Gastroesophageal sphincter (tissue), 4 donors: Measurements from ENCODE around the gene C10orf90. TPM values are rescaled to one million over a fixed set of nuclear protein-coding genes. Genes with fewer than 3 reads are reported as not detected.

Experiments
- ATAC-seq: fragments of 150-250 bp; one replicate; pipeline ENCODE4 v1.9.1; 2016; ENCODE audit warnings: mild to moderate bottlenecking, moderate library complexity
- H3K27ac ChIP-seq, 4 donors: fragments of 200-600 bp; sonication (generic) in 3 of 4; 1 replicate in 3 of 4; 2 replicates in 1 of 4; pipeline ENCODE4 v1.5.1; 2016 to 2019
- H3K27me3 ChIP-seq: fragments of 200-600 bp; sonication (generic); one replicate; pipeline ENCODE4 v1.5.1; 2019
- H3K36me3 ChIP-seq, 2 donors: fragments of 200-600 bp; sonication (generic); one replicate each; pipeline ENCODE4 v1.5.1; 2019; ENCODE audit warnings: control low read depth in 1 of 2
- H3K4me1 ChIP-seq, 3 donors: fragments of 200-600 bp; sonication (generic); 1 replicate in 2 of 3; 2 replicates in 1 of 3; pipeline ENCODE4 v1.5.1; 2016 to 2019; ENCODE audit warnings: control low read depth in 2 of 3
- H3K4me3 ChIP-seq, 2 donors: fragments of 200-600 bp; sonication (generic); one replicate each; pipeline ENCODE4 v1.5.1; 2019; ENCODE audit warnings: mild to moderate bottlenecking in 1 of 2, moderate library complexity in 1 of 2
- H3K9me3 ChIP-seq, 3 donors: fragments of 200-600 bp; sonication (generic); one replicate each; pipeline ENCODE4 v1.5.1; 2017 to 2019; ENCODE audit warnings: control low read depth in 2 of 3
- CTCF ChIP-seq, 4 experiments: fragments of 200-600 bp in 2 of 4; fragments of 450-650 bp in 2 of 4; sonication (generic) in 1 of 4; IDR thresholded peaks; one replicate each; pipeline ENCODE4 v1.5.1; 2017 to 2019; ENCODE audit warnings: antibody characterized with exemption in 4 of 4, mild to moderate bottlenecking in 2 of 4, moderate library complexity in 2 of 4
- EP300 ChIP-seq: sonication (generic); formaldehyde crosslinking; IDR thresholded peaks from one replicate; pipeline ENCODE4 v1.6.1; 2017; ENCODE audit warnings: antibody characterized with exemption, mild to moderate bottlenecking
- POLR2A ChIP-seq, 2 donors: fragments of 450-650 bp; IDR thresholded peaks; one replicate each; pipeline ENCODE4 v1.6.1; 2017; ENCODE audit warnings: antibody characterized with exemption in 2 of 2, mild to moderate bottlenecking in 2 of 2, moderate library complexity in 1 of 2
- POLR2AphosphoS5 ChIP-seq: sonication (generic); formaldehyde crosslinking; IDR thresholded peaks from one replicate; pipeline ENCODE4 v1.6.1; 2017; ENCODE audit warnings: antibody characterized with exemption
- WGBS, 2 donors: methylation state at CpG; one replicate each; pipeline ENCODE4 v1.1.5; 2018; ENCODE audit warnings: low coverage in 1 of 2; 5-methylcytosine and 5-hydroxymethylcytosine counted together
- total RNA-seq, 4 donors: library from RNA; depleted of rRNA; stranded (reverse); fragments of >200 nt; gene quantifications; one replicate each; pipeline ENCODE4 v1.1.0, GENCODE V29; 2016

C10orf90 gene
- total RNA-seq, 4 donors from 2014 or later, result not detected

- H3K4me1 ChIP-seq, result no peaks in the 10 kb centered on the region
- WGBS, 2 donors, result 88 to 100% methylated on average over 1 to 4 of the region's 5 CpGs
- H3K9me3 ChIP-seq, result no peaks in the 10 kb centered on the region
- TF ChIP-seq CTCF (IDR thresholded peaks at IDR 0.05), result no peak
- no peak for TF ChIP-seq POLR2AphosphoS5
- no peak for TF ChIP-seq POLR2A (IDR thresholded peaks at IDR 0.05)
- TF ChIP-seq EP300, result no peak
- H3K27ac ChIP-seq, result no peak overlapping the region
- no peaks in the 10 kb centered on the region for H3K27me3 ChIP-seq
- no peak for ATAC-seq
- H3K36me3 ChIP-seq, result no peaks in the 10 kb centered on the region
- no peak overlapping the region for H3K4me3 ChIP-seq
Measured at GRCh38 chr10:126448091-126448490, 222.4 kb downstream of the C10orf90 start.

GRCh38 chr10:126439942-126440341, 230.6 kb downstream of the C10orf90 start:
- WGBS, 2 donors, result 78% methylated on average over 1 of the region's 3 CpGs; no CpG with 5 or more reads in 1 of the 2 donors
- Histone ChIP-seq H3K4me3 (no peak overlapping the region), H3K4me1 (no peaks in the 10 kb centered on the region), H3K27ac (no peak overlapping the region), H3K9me3 (peaks cover 0 to 21% (median 0%) of the 10 kb centered on the region in 3 donors), H3K27me3 (no peaks in the 10 kb centered on the region), H3K36me3 (no peaks in the 10 kb centered on the region)
- no peak for ATAC-seq
- TF ChIP-seq CTCF (IDR thresholded peaks at IDR 0.05), result no peak
- no peak for TF ChIP-seq EP300
- no peak for TF ChIP-seq POLR2AphosphoS5
- TF ChIP-seq POLR2A (IDR thresholded peaks at IDR 0.05), result no peak

- WGBS, 2 donors, result 77 to 79% methylated on average over 2 of the region's 2 CpGs
- TF ChIP-seq POLR2A (IDR thresholded peaks at IDR 0.05) (no peak), POLR2AphosphoS5 (no peak), EP300 (no peak), CTCF (IDR thresholded peaks at IDR 0.05) (no peak)
- no peak overlapping the region for H3K27ac ChIP-seq
- H3K9me3 ChIP-seq, result peaks cover 0 to 21% (median 0%) of the 10 kb centered on the region in 3 donors
- no peak for ATAC-seq
- H3K4me3 ChIP-seq, result no peak overlapping the region
- no peaks in the 10 kb centered on the region for H3K36me3 ChIP-seq
- no peaks in the 10 kb centered on the region for H3K4me1 ChIP-seq
- H3K27me3 ChIP-seq, result no peaks in the 10 kb centered on the region
Measured at GRCh38 chr10:126438407-126438783, 232.1 kb downstream of the C10orf90 start.

- no peak for ATAC-seq
- Histone ChIP-seq H3K9me3 (peaks cover 0 to 21% (median 0%) of the 10 kb centered on the region in 3 donors), H3K4me3 (no peak overlapping the region), H3K36me3 (no peaks in the 10 kb centered on the region), H3K27ac (no peak overlapping the region), H3K4me1 (no peaks in the 10 kb centered on the region), H3K27me3 (no peaks in the 10 kb centered on the region)
- TF ChIP-seq POLR2A (IDR thresholded peaks at IDR 0.05) (no peak), EP300 (no peak), CTCF (IDR thresholded peaks at IDR 0.05) (no peak), POLR2AphosphoS5 (no peak)
- no CpG with 5 or more reads among the region's 2 CpGs for WGBS, 2 donors
Measured at GRCh38 chr10:126437635-126438406, 232.7 kb downstream of the C10orf90 start.

GRCh38 chr10:126434235-126434634, 236.3 kb downstream of the C10orf90 start:
- Histone ChIP-seq H3K4me1 (no peaks in the 10 kb centered on the region), H3K9me3 (peaks cover 0 to 9% (median 0%) of the 10 kb centered on the region in 3 donors), H3K36me3 (no peaks in the 10 kb centered on the region), H3K27me3 (peaks cover 1% of the 10 kb centered on the region), H3K4me3 (no peak overlapping the region), H3K27ac (no peak overlapping the region)
- no peak for TF ChIP-seq CTCF (IDR thresholded peaks at IDR 0.05)
- TF ChIP-seq POLR2A (IDR thresholded peaks at IDR 0.05), result no peak
- TF ChIP-seq EP300, result no peak
- TF ChIP-seq POLR2AphosphoS5, result no peak
- no peak for ATAC-seq
- 58 to 81% methylated on average over 5 of the region's 5 CpGs for WGBS, 2 donors
